DND-41 (cell line): Measurements from ENCODE around the gene SULT1A1.
"Not testable (repeated sequence)": the region's sequence is repeated elsewhere in the genome, so short reads cannot be mapped to it uniquely, and the experiment has no call there.

Source experiments
- ATAC-seq: fragments of 200-7000 bp; cut with Tn5 transposase; 3 replicates; pipeline ENCODE4 v1.9.1; 2021; ENCODE audit warnings: low read depth; ENCODE audit not compliant: insufficient read depth
- DNase-seq: peaks from one replicate; pipeline ENCODE4 v3.0.0-alpha.2; 2020
- H2AFZ ChIP-seq: 2 replicates; pipeline ENCODE4 v1.6.0; 2012; ENCODE audit warnings: low read depth, low read length
- H3K27ac ChIP-seq: 2 replicates; pipeline ENCODE4 v1.5.1; 2012; ENCODE audit warnings: low read length, inconsistent platforms
- H3K27me3 ChIP-seq: fragments of 200-600 bp; sonication (generic); 2 replicates; pipeline ENCODE4 v1.6.0; 2012; ENCODE audit warnings: low read length, mild to moderate bottlenecking, inconsistent platforms; ENCODE audit not compliant: insufficient read depth, poor library complexity
- H3K36me3 ChIP-seq: 2 replicates; pipeline ENCODE4 v1.5.1; 2012; ENCODE audit warnings: low read length, inconsistent platforms; ENCODE audit not compliant: insufficient read depth
- H3K4me1 ChIP-seq: 2 replicates; pipeline ENCODE4 v1.5.1; 2012; ENCODE audit warnings: mild to moderate bottlenecking, low read length; ENCODE audit not compliant: insufficient read depth
- H3K4me2 ChIP-seq: 2 replicates; pipeline ENCODE4 v1.6.0; 2012; ENCODE audit warnings: mild to moderate bottlenecking, moderate library complexity, low read length, inconsistent platforms; ENCODE audit not compliant: insufficient read depth
- H3K4me3 ChIP-seq, 2 experiments: fragments of 200-600 bp in 1 of 2; shearing (Covaris generic) in 1 of 2; 2 replicates each; pipeline ENCODE4 v1.5.1; 2012 to 2016; ENCODE audit warnings: inconsistent platforms in 2 of 2, low read length in 2 of 2, mild to moderate bottlenecking in 2 of 2, low read depth in 1 of 2, moderate library complexity in 1 of 2
- H3K79me2 ChIP-seq: 2 replicates; pipeline ENCODE4 v1.6.0; 2012; ENCODE audit warnings: low read length, inconsistent platforms; ENCODE audit not compliant: insufficient read depth
- H3K9ac ChIP-seq: 2 replicates; pipeline ENCODE4 v1.6.0; 2012; ENCODE audit warnings: low read depth, mild to moderate bottlenecking, inconsistent platforms, low read length, moderate library complexity
- H3K9me3 ChIP-seq: 2 replicates; pipeline ENCODE4 v1.5.1; 2012; ENCODE audit warnings: low read length, moderate library complexity, mild to moderate bottlenecking, inconsistent platforms; ENCODE audit not compliant: insufficient read depth, severe bottlenecking
- H4K20me1 ChIP-seq: 2 replicates; pipeline ENCODE4 v1.6.0; 2012; ENCODE audit warnings: low read length; ENCODE audit not compliant: insufficient read depth
- CTCF ChIP-seq: IDR thresholded peaks from 2 replicates; pipeline ENCODE4 v1.5.1; 2012; ENCODE audit warnings: borderline replicate concordance, low read length, moderate library complexity, mild to moderate bottlenecking; ENCODE audit not compliant: poor library complexity, severe bottlenecking; ENCODE audit errors: extremely low read depth
- EZH2 ChIP-seq: IDR thresholded peaks from 3 replicates; pipeline ENCODE4 v1.6.1; 2012; ENCODE audit warnings: borderline replicate concordance, low read depth, mild to moderate bottlenecking, moderate library complexity, low read length, inconsistent platforms; ENCODE audit not compliant: severe bottlenecking

SULT1A1 gene

GRCh38 chr16:28603381-28604185, 6.3 kb downstream of the SULT1A1 start:
- no peak overlapping the region for H3K9ac ChIP-seq

GRCh38 chr16:28602529-28602928, 7.3 kb downstream of the SULT1A1 start:
- no peaks in the 10 kb centered on the region for H3K36me3 ChIP-seq
- H3K79me2 ChIP-seq, result no peaks in the 10 kb centered on the region
- H3K4me3 ChIP-seq, result no peak overlapping the region
- no peak for DNase-seq
- no peak for ATAC-seq
- H3K27ac ChIP-seq, result no peak overlapping the region
- no peaks in the 10 kb centered on the region for H3K27me3 ChIP-seq
- no peaks in the 10 kb centered on the region for H3K9me3 ChIP-seq
- H3K4me2 ChIP-seq, result no peak overlapping the region
- no peak overlapping the region for H2AFZ ChIP-seq
- no peaks in the 10 kb centered on the region for H4K20me1 ChIP-seq
- H3K4me1 ChIP-seq, result no peaks in the 10 kb centered on the region
- no peak overlapping the region for H3K9ac ChIP-seq
- TF ChIP-seq CTCF (no peak), EZH2 (no peak)

More at GRCh38 chr16:28603381-28604185, 6.3 kb downstream of the SULT1A1 start:
- H3K4me3 ChIP-seq, result no peak overlapping the region
- no peaks in the 10 kb centered on the region for H4K20me1 ChIP-seq
- no peaks in the 10 kb centered on the region for H3K9me3 ChIP-seq
- H3K4me1 ChIP-seq, result no peaks in the 10 kb centered on the region
- H3K4me2 ChIP-seq, result no peak overlapping the region
- H2AFZ ChIP-seq, result no peak overlapping the region
- no peak for ATAC-seq
- H3K79me2 ChIP-seq, result no peaks in the 10 kb centered on the region
- DNase-seq, result no peak
- H3K36me3 ChIP-seq, result no peaks in the 10 kb centered on the region
- TF ChIP-seq CTCF (no peak), EZH2 (no peak)
- H3K27me3 ChIP-seq, result no peaks in the 10 kb centered on the region
- no peak overlapping the region for H3K27ac ChIP-seq

- H2AFZ ChIP-seq, H3K27ac ChIP-seq, H3K9ac ChIP-seq, H3K79me2 ChIP-seq, H3K9me3 ChIP-seq, H3K27me3 ChIP-seq, H3K4me3 ChIP-seq, ATAC-seq, H4K20me1 ChIP-seq, DNase-seq, H3K4me1 ChIP-seq, H3K36me3 ChIP-seq, H3K4me2 ChIP-seq: not testable (repeated sequence)
Observed at GRCh38 chr16:28602062-28602461, 7.8 kb downstream of the SULT1A1 start.

- H3K36me3 ChIP-seq, H3K27me3 ChIP-seq, H3K79me2 ChIP-seq, H3K4me2 ChIP-seq, H3K4me3 ChIP-seq, H3K4me1 ChIP-seq, H3K9me3 ChIP-seq, H4K20me1 ChIP-seq, DNase-seq, H3K27ac ChIP-seq, ATAC-seq, H2AFZ ChIP-seq, H3K9ac ChIP-seq: not testable (repeated sequence)
Observed at GRCh38 chr16:28601589-28601988, 8.3 kb downstream of the SULT1A1 start.

- H2AFZ ChIP-seq, DNase-seq, H3K4me1 ChIP-seq, H3K27ac ChIP-seq, H4K20me1 ChIP-seq, H3K79me2 ChIP-seq, H3K27me3 ChIP-seq, ATAC-seq, H3K9ac ChIP-seq, H3K9me3 ChIP-seq, H3K4me2 ChIP-seq, H3K4me3 ChIP-seq, H3K36me3 ChIP-seq: not testable (repeated sequence)
Observed at GRCh38 chr16:28600965-28601364, 8.9 kb downstream of the SULT1A1 start.

- H3K79me2 ChIP-seq, H3K4me1 ChIP-seq, H3K36me3 ChIP-seq, H3K4me2 ChIP-seq, H3K27ac ChIP-seq, H3K9me3 ChIP-seq, DNase-seq, H4K20me1 ChIP-seq, H3K9ac ChIP-seq, H3K4me3 ChIP-seq, H2AFZ ChIP-seq, H3K27me3 ChIP-seq: not testable (repeated sequence)
- 0 out of 3 replicates have a peak, but pooled peaks have one; percentile 15 for ATAC-seq
Observed at GRCh38 chr16:28599377-28600285, 10.2 kb downstream of the SULT1A1 start.
